Mammary epithelial cell (primary cell): ENCODE data around the gene CNN3.

Experiments used
- EZH2 ChIP-seq: IDR thresholded peaks from 2 replicates; pipeline ENCODE4 v1.6.1; 2012; ENCODE audit warnings: low read length, inconsistent platforms, borderline replicate concordance
- TF ChIP-seq, protein P1 (sequence below), 2 donors: IDR thresholded peaks in 1 of 2; conservative IDR thresholded peaks in 1 of 2; 2 replicates each; pipeline ENCODE4 v1.5.1; 2011 to 2012; ENCODE audit warnings: inconsistent platforms in 2 of 2, low read length in 2 of 2, mild to moderate bottlenecking in 2 of 2, control low read depth in 1 of 2, low read depth in 1 of 2; ENCODE audit not compliant: insufficient read depth in 1 of 2; ENCODE audit errors: extremely low read depth in 1 of 2

DNA sequence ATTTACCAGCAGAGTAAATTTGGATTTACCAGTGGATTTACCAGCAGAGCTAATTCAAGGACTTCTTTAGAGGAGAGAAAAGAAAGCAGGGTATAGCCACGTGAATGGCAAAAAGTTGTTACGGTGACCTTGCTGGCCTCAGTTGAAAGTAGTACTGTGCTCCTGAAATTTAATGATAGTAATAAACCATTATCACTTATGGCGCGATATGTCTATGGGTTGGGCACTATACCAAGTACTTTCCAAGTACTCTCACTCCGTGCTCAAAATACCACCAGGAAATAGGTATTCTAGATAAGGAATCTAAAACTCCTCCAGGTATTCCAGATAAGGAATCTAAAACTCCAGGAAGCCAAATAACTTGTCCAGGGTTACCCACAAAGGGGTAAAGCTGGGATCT is 70.9 kb downstream of the CNN3 start:
- TF ChIP-seq, protein P1, sequence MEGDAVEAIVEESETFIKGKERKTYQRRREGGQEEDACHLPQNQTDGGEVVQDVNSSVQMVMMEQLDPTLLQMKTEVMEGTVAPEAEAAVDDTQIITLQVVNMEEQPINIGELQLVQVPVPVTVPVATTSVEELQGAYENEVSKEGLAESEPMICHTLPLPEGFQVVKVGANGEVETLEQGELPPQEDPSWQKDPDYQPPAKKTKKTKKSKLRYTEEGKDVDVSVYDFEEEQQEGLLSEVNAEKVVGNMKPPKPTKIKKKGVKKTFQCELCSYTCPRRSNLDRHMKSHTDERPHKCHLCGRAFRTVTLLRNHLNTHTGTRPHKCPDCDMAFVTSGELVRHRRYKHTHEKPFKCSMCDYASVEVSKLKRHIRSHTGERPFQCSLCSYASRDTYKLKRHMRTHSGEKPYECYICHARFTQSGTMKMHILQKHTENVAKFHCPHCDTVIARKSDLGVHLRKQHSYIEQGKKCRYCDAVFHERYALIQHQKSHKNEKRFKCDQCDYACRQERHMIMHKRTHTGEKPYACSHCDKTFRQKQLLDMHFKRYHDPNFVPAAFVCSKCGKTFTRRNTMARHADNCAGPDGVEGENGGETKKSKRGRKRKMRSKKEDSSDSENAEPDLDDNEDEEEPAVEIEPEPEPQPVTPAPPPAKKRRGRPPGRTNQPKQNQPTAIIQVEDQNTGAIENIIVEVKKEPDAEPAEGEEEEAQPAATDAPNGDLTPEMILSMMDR (conservative IDR thresholded peaks at IDR 0.05 in 1 of 2, IDR thresholded peaks at IDR 0.05 in 1 of 2; ENCODE audit: extremely low read depth in 1 of 2, insufficient read depth in 1 of 2, low read depth in 1 of 2, low read length in 2 of 2), result no peak
- TF ChIP-seq EZH2, result no peak
